ENCODE results near the gene QPCTL.

Gene QPCTL

DNA sequence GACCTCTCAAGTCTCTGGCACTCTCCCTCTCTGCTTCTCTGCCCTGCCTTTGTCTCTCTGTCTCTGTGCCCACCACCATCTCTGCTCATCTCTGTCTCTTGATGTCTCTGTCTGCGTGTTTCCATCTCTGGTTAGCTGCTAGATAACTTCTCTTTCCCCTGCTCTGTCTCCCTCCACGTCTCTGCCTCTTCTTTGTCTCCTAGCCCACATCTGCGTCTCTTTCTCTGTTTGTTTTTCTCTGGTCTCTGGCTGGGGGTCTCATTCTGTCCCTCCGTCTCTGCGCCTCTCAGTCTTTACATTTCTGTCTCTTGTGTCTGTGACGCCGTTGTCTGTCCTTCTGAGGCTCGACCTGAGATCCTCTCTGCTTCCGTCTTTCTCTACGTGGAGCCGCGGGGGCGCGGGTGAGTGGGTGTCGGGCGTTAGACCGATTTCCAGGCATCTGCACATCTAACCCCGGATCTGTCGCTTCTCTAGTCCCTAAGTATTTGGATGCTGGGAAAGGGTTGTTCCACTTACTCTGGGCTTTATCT, 24.1 kb upstream of the QPCTL start:
- H3K9me3 ChIP-seq (ENCODE audit: low read length): no peaks in the 10 kb centered on the region
- peak overlapping the region; percentile 61 for H3K27ac ChIP-seq (ENCODE audit: low read depth, low read length, poor library complexity, severe bottlenecking)
- H3K4me3 ChIP-seq (ENCODE audit: low read depth, low read length, poor library complexity, severe bottlenecking): peak overlapping the region; percentile 72
- H3K36me3 ChIP-seq (ENCODE audit: insufficient read depth, low read length): no peaks in the 10 kb centered on the region
- H4K20me1 ChIP-seq (ENCODE audit: insufficient read depth, low read length): no peaks in the 10 kb centered on the region
- H3F3A ChIP-seq (ENCODE audit: insufficient read depth, low read length): no peaks in the 10 kb centered on the region
- TF ChIP-seq EZH2 (IDR thresholded peaks at IDR 0.05; ENCODE audit: borderline replicate concordance, low read length): no peak
- TF ChIP-seq, protein P1, sequence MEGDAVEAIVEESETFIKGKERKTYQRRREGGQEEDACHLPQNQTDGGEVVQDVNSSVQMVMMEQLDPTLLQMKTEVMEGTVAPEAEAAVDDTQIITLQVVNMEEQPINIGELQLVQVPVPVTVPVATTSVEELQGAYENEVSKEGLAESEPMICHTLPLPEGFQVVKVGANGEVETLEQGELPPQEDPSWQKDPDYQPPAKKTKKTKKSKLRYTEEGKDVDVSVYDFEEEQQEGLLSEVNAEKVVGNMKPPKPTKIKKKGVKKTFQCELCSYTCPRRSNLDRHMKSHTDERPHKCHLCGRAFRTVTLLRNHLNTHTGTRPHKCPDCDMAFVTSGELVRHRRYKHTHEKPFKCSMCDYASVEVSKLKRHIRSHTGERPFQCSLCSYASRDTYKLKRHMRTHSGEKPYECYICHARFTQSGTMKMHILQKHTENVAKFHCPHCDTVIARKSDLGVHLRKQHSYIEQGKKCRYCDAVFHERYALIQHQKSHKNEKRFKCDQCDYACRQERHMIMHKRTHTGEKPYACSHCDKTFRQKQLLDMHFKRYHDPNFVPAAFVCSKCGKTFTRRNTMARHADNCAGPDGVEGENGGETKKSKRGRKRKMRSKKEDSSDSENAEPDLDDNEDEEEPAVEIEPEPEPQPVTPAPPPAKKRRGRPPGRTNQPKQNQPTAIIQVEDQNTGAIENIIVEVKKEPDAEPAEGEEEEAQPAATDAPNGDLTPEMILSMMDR (IDR thresholded peaks at IDR 0.05; ENCODE audit: low read length): no peak
- H3K9ac ChIP-seq (ENCODE audit: low read length): peak overlapping the region; percentile 68
- H2AFZ ChIP-seq (ENCODE audit: low read length): no peak overlapping the region; the same call in 1 of the 2 replicates
- no peaks in the 10 kb centered on the region for H3K79me2 ChIP-seq (ENCODE audit: insufficient read depth, low read length)
- no peaks in the 10 kb centered on the region for H3K9me2 ChIP-seq (ENCODE audit: low read depth, low read length)
- H3K4me2 ChIP-seq (ENCODE audit: low read length): peak overlapping the region; percentile 90
- no peaks in the 10 kb centered on the region for H3K27me3 ChIP-seq (ENCODE audit: insufficient read depth, low read length)
- peaks cover 29% of the 10 kb centered on the region for H3K4me1 ChIP-seq (ENCODE audit: insufficient read depth, low read length, severe bottlenecking)

DNA sequence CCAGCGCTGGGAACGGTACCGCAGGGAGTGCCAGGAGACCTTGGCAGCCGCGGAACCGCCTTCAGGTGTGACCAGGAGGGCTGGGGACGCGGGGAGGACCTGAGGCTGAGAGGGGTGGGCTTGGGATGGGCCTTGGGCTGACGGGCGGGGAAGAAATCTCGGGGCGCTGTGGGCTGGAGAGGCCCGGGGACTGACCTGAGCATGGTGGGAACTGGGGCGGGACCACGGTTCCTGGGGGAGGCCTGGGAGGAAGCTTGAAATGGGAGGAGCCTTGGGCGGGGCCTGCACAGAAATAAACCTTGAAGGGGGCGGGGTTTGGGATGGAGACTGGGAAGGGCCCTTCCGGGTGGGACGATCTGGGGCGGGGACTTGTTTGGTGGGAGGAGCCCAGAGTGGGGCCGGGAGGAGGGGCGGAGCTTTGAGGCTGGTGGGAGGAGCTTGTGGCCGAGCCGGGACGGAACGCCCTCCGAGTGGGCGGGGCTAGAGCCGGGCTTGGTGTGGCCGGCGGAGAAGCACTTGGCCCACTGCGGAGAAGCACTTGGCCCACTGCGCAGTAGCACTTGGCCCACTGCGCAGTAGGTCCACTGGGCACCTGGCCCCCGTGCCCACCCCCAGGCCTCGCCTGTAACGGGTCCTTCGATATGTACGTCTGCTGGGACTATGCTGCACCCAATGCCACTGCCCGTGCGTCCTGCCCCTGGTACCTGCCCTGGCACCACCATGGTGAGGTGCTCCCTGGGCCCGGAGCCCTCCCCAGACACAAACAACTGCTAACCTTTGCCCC, 21.6 kb upstream of the QPCTL start:
- H3K27me3 ChIP-seq (ENCODE audit: insufficient read depth, low read length): no peaks in the 10 kb centered on the region
- no peaks in the 10 kb centered on the region for H3K9me3 ChIP-seq (ENCODE audit: low read length)
- no peak overlapping the region for H3K27ac ChIP-seq (ENCODE audit: low read depth, low read length, poor library complexity, severe bottlenecking)
- H3K9ac ChIP-seq (ENCODE audit: low read length): no peak overlapping the region
- H3K79me2 ChIP-seq (ENCODE audit: insufficient read depth, low read length): no peaks in the 10 kb centered on the region
- no peaks in the 10 kb centered on the region for H3K9me2 ChIP-seq (ENCODE audit: low read depth, low read length)
- H2AFZ ChIP-seq (ENCODE audit: low read length): no peak overlapping the region
- no peak for TF ChIP-seq EZH2 (IDR thresholded peaks at IDR 0.05; ENCODE audit: borderline replicate concordance, low read length)
- TF ChIP-seq, protein P1 (IDR thresholded peaks at IDR 0.05; ENCODE audit: low read length): no peak
- H3F3A ChIP-seq (ENCODE audit: insufficient read depth, low read length): no peaks in the 10 kb centered on the region
- H3K4me2 ChIP-seq (ENCODE audit: low read length): no peak overlapping the region
- H3K4me1 ChIP-seq (ENCODE audit: insufficient read depth, low read length, severe bottlenecking): peaks cover 29% of the 10 kb centered on the region
- H3K36me3 ChIP-seq (ENCODE audit: insufficient read depth, low read length): no peaks in the 10 kb centered on the region
- no peak overlapping the region for H3K4me3 ChIP-seq (ENCODE audit: low read depth, low read length, poor library complexity, severe bottlenecking)
- no peaks in the 10 kb centered on the region for H4K20me1 ChIP-seq (ENCODE audit: insufficient read depth, low read length)

DNA sequence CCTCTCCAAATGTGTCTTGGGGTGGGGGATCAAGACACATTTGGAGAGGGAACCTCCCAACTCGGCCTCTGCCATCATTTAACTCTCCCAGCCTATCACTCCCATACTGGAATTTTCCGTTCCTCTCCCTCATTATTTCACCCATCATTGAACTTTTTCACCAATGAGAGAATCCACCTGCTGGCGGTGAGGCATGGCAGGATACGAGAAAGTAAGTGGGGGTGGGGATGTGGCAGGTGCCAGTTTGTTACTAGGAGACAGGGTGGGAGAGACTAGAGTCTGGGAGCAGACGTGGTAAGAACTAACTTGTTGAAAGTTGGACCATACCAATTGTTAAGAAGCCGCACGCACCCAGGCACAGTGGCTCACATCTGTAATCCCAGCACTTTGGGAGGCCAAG, 17.5 kb upstream of the QPCTL start:
- H3K9me3 ChIP-seq (ENCODE audit: low read length): no peaks in the 10 kb centered on the region
- no peaks in the 10 kb centered on the region for H3K36me3 ChIP-seq (ENCODE audit: insufficient read depth, low read length)
- no peak overlapping the region for H3K4me2 ChIP-seq (ENCODE audit: low read length)
- no peaks in the 10 kb centered on the region for H3K27me3 ChIP-seq (ENCODE audit: insufficient read depth, low read length)
- H3K9me2 ChIP-seq (ENCODE audit: low read depth, low read length): no peaks in the 10 kb centered on the region
- no peaks in the 10 kb centered on the region for H3K79me2 ChIP-seq (ENCODE audit: insufficient read depth, low read length)
- no peak overlapping the region for H3K9ac ChIP-seq (ENCODE audit: low read length)
- H3K27ac ChIP-seq (ENCODE audit: low read depth, low read length, poor library complexity, severe bottlenecking): no peak overlapping the region
- H2AFZ ChIP-seq (ENCODE audit: low read length): no peak overlapping the region
- H3K4me1 ChIP-seq (ENCODE audit: insufficient read depth, low read length, severe bottlenecking): peaks cover 25% of the 10 kb centered on the region
- H3K4me3 ChIP-seq (ENCODE audit: low read depth, low read length, poor library complexity, severe bottlenecking): no peak overlapping the region
- H4K20me1 ChIP-seq (ENCODE audit: insufficient read depth, low read length): no peaks in the 10 kb centered on the region
- H3F3A ChIP-seq (ENCODE audit: insufficient read depth, low read length): no peaks in the 10 kb centered on the region
- TF ChIP-seq EZH2 (IDR thresholded peaks at IDR 0.05; ENCODE audit: borderline replicate concordance, low read length): no peak
- TF ChIP-seq, protein P1 (IDR thresholded peaks at IDR 0.05; ENCODE audit: low read length): no peak
